ENCODE measurements around the gene FBXO17. TPM values are rescaled to one million over a fixed set of nuclear protein-coding genes. Genes with fewer than 3 reads are reported as not detected.
"Not testable (repeated sequence)": the region's sequence is repeated elsewhere in the genome, so short reads cannot be mapped to it uniquely, and the experiment has no call there.

Gene FBXO17
- total RNA-seq, 1 experiment from 2014 or later, result 24.2 TPM

- Mint-ChIP-seq H3K4me1 (ENCODE audit: low read depth, unreplicated experiment) (peaks cover 4% of the 10 kb centered on the region), H3K27me3 (ENCODE audit: unreplicated experiment) (no peaks in the 10 kb centered on the region), H3K27ac (ENCODE audit: unreplicated experiment) (no peak overlapping the region), H3K9me3 (ENCODE audit: low read depth, unreplicated experiment) (no peaks in the 10 kb centered on the region), H3K36me3 (ENCODE audit: insufficient read depth, unreplicated experiment) (no peaks in the 10 kb centered on the region), H3K4me3 (ENCODE audit: low read depth, unreplicated experiment) (no peak overlapping the region)
- CTCF ChIA-PET, result interaction anchor here (0.6 kb wide), 1 partner anchor 36 kb away, joined by 5 read pairs; no protein-coding TSS in a partner anchor
- no peak for DNase-seq
- no peak for TF ChIP-seq CTCF (IDR thresholded peaks at IDR 0.05; ENCODE audit: unreplicated experiment)
- BruUV-seq (replicated peaks), result no TSS peak
- intact Hi-C loops (cut with micrococcal nuclease; ENCODE audit: unreplicated experiment), result no loop called here
Measured at GRCh38 chr19:39001041-39001440, 25.5 kb upstream of the FBXO17 start.

GRCh38 chr19:38997576-38997975, 22.0 kb upstream of the FBXO17 start:
- CTCF ChIA-PET, result interaction anchor here (0.8 to 1.1 kb wide), 2 partner anchors 15 to 20 kb away, joined by 6 read pairs; no protein-coding TSS in a partner anchor
- intact Hi-C loops (cut with micrococcal nuclease; ENCODE audit: unreplicated experiment); H3K9me3 Mint-ChIP-seq (ENCODE audit: low read depth, unreplicated experiment); H3K27ac Mint-ChIP-seq (ENCODE audit: unreplicated experiment); H3K27me3 Mint-ChIP-seq (ENCODE audit: unreplicated experiment); BruUV-seq (replicated peaks); H3K36me3 Mint-ChIP-seq (ENCODE audit: insufficient read depth, unreplicated experiment); DNase-seq; H3K4me1 Mint-ChIP-seq (ENCODE audit: low read depth, unreplicated experiment); H3K4me3 Mint-ChIP-seq (ENCODE audit: low read depth, unreplicated experiment): not testable (repeated sequence)

- no peaks in the 10 kb centered on the region for H3K9me3 Mint-ChIP-seq (ENCODE audit: low read depth, unreplicated experiment)
- DNase-seq, result no peak
- H3K27ac Mint-ChIP-seq (ENCODE audit: unreplicated experiment), result no peak overlapping the region
- peaks cover 31% of the 10 kb centered on the region for H3K4me1 Mint-ChIP-seq (ENCODE audit: low read depth, unreplicated experiment)
- H3K4me3 Mint-ChIP-seq (ENCODE audit: low read depth, unreplicated experiment), result no peak overlapping the region
- H3K36me3 Mint-ChIP-seq (ENCODE audit: insufficient read depth, unreplicated experiment), result no peaks in the 10 kb centered on the region
- intact Hi-C loops (cut with micrococcal nuclease; ENCODE audit: unreplicated experiment), result no loop called here
- BruUV-seq (replicated peaks), result no TSS peak
- CTCF ChIA-PET, result interaction anchor here (0.6 to 1.4 kb wide), 2 partner anchors 41 to 462 kb away, joined by 3 to 4 read pairs; no protein-coding TSS in a partner anchor
- no peaks in the 10 kb centered on the region for H3K27me3 Mint-ChIP-seq (ENCODE audit: unreplicated experiment)
- no peak for TF ChIP-seq CTCF (IDR thresholded peaks at IDR 0.05; ENCODE audit: unreplicated experiment)
Measured at GRCh38 chr19:38993271-38993670, 17.7 kb upstream of the FBXO17 start.

GRCh38 chr19:38990949-38991697, 15.6 kb upstream of the FBXO17 start:
- peaks cover 8% of the 10 kb centered on the region for H3K27me3 Mint-ChIP-seq (ENCODE audit: unreplicated experiment)
- peaks cover 28% of the 10 kb centered on the region for H3K4me1 Mint-ChIP-seq (ENCODE audit: low read depth, unreplicated experiment)
- TF ChIP-seq CTCF (IDR thresholded peaks at IDR 0.05; ENCODE audit: unreplicated experiment), result no peak
- H3K27ac Mint-ChIP-seq (ENCODE audit: unreplicated experiment), result no peak overlapping the region
- DNase-seq, result no peak
- no peak overlapping the region for H3K4me3 Mint-ChIP-seq (ENCODE audit: low read depth, unreplicated experiment)
- no TSS peak for BruUV-seq (replicated peaks)
- no peaks in the 10 kb centered on the region for H3K36me3 Mint-ChIP-seq (ENCODE audit: insufficient read depth, unreplicated experiment)
- CTCF ChIA-PET, result interaction anchor here (0.5 to 1.1 kb wide), 2 partner anchors 14 to 63 kb away, joined by 3 to 6 read pairs; no protein-coding TSS in a partner anchor
- H3K9me3 Mint-ChIP-seq (ENCODE audit: low read depth, unreplicated experiment), result no peaks in the 10 kb centered on the region
- intact Hi-C loops (cut with micrococcal nuclease; ENCODE audit: unreplicated experiment), result no loop called here

GRCh38 chr19:38989614-38990013, 14.1 kb upstream of the FBXO17 start:
- H3K4me1 Mint-ChIP-seq (ENCODE audit: low read depth, unreplicated experiment), result peaks cover 24% of the 10 kb centered on the region
- H3K27ac Mint-ChIP-seq (ENCODE audit: unreplicated experiment); H3K36me3 Mint-ChIP-seq (ENCODE audit: insufficient read depth, unreplicated experiment); H3K4me3 Mint-ChIP-seq (ENCODE audit: low read depth, unreplicated experiment); DNase-seq; intact Hi-C loops (cut with micrococcal nuclease; ENCODE audit: unreplicated experiment); BruUV-seq (replicated peaks); H3K9me3 Mint-ChIP-seq (ENCODE audit: low read depth, unreplicated experiment): not testable (repeated sequence)
- peaks cover 13% of the 10 kb centered on the region for H3K27me3 Mint-ChIP-seq (ENCODE audit: unreplicated experiment)
- CTCF ChIA-PET, result interaction anchor here (1.4 kb wide), 1 partner anchor 12 kb away, joined by 3 read pairs; no protein-coding TSS in a partner anchor
